ENCODE measurements around the gene DLK1. TPM values are rescaled to one million over a fixed set of nuclear protein-coding genes. Genes with fewer than 3 reads are reported as not detected.

Gene DLK1
- total and polyA plus RNA-seq, 2 of the 13 experiments (the other 11 are each of a cell fraction or from before 2014, with no cell fraction given), result 95.5 to 312 TPM

DNA sequence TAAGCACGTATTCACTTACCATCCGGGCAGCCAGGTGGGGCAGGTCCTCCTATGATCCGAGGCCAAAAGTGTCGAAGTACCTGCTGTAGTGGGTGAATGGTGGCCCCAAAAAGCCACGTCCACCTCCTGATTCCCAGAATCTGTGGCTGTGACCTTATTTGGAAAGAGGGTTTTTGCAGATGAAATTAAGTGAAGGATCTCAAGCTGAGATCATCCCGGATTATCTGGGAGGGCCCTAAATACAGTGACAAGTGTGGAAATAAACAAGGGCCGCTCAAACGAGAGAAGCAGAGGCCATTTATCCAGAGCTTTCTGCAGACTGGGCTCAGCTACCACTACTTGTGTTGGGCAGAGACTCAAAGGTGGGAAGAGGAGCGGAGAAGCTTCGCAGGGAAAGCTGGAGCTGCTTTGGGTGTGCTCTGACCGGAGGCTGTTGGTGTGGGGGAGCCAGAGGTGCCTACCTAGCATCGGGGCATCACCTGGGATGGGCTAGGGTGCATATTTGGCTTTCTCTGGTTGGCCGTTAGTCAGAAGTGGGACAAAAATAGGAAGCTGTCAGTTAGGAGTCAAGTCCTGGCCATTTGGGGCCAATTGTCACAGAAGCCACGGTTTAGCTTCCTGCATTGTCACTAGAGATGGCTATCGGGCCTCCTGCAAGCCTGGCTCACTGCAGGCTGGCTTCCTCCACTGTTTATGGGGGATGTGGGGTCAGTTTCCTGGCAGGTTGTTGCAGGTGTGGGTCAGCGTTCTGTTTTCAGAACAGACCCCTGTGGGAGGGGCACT, 27.8 kb upstream of the DLK1 start (continued):
- TF ChIP-seq, protein P1, sequence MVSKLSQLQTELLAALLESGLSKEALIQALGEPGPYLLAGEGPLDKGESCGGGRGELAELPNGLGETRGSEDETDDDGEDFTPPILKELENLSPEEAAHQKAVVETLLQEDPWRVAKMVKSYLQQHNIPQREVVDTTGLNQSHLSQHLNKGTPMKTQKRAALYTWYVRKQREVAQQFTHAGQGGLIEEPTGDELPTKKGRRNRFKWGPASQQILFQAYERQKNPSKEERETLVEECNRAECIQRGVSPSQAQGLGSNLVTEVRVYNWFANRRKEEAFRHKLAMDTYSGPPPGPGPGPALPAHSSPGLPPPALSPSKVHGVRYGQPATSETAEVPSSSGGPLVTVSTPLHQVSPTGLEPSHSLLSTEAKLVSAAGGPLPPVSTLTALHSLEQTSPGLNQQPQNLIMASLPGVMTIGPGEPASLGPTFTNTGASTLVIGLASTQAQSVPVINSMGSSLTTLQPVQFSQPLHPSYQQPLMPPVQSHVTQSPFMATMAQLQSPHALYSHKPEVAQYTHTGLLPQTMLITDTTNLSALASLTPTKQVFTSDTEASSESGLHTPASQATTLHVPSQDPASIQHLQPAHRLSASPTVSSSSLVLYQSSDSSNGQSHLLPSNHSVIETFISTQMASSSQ (IDR thresholded peaks at IDR 0.05; ENCODE audit: low read depth), result no peak
- TF ChIP-seq, protein P1 (CRISPR knock-in tag; IDR thresholded peaks at IDR 0.05; ENCODE audit: borderline replicate concordance), result no peak
- no peak for TF ChIP-seq CENPT (CRISPR knock-in tag; IDR thresholded peaks at IDR 0.05; ENCODE audit: low read depth)
- no peak for TF ChIP-seq MYC (CRISPR knock-in tag; IDR thresholded peaks at IDR 0.05; ENCODE audit: borderline replicate concordance)
- TF ChIP-seq SP140L (CRISPR knock-in tag; IDR thresholded peaks at IDR 0.05; ENCODE audit: borderline replicate concordance), result no peak
- TF ChIP-seq, protein P2, sequence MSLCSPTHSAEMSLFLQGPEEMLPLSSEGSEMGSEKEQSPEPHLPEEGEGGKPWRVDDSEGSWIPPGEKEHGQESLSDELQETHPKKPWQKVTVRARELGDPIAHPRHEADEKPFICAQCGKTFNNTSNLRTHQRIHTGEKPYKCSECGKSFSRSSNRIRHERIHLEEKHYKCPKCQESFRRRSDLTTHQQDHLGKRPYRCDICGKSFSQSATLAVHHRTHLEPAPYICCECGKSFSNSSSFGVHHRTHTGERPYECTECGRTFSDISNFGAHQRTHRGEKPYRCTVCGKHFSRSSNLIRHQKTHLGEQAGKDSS (CRISPR knock-in tag; IDR thresholded peaks at IDR 0.05; ENCODE audit: borderline replicate concordance, low read depth), result no peak
- TF ChIP-seq SOX5 (CRISPR knock-in tag; IDR thresholded peaks at IDR 0.05; ENCODE audit: borderline replicate concordance), result no peak
- TF ChIP-seq KAT2B (IDR thresholded peaks at IDR 0.05; ENCODE audit: borderline replicate concordance, low read depth, low read length), result no peak
- no peak for TF ChIP-seq ZFP90 (CRISPR knock-in tag; IDR thresholded peaks at IDR 0.05; ENCODE audit: borderline replicate concordance)
- TF ChIP-seq, protein P3, sequence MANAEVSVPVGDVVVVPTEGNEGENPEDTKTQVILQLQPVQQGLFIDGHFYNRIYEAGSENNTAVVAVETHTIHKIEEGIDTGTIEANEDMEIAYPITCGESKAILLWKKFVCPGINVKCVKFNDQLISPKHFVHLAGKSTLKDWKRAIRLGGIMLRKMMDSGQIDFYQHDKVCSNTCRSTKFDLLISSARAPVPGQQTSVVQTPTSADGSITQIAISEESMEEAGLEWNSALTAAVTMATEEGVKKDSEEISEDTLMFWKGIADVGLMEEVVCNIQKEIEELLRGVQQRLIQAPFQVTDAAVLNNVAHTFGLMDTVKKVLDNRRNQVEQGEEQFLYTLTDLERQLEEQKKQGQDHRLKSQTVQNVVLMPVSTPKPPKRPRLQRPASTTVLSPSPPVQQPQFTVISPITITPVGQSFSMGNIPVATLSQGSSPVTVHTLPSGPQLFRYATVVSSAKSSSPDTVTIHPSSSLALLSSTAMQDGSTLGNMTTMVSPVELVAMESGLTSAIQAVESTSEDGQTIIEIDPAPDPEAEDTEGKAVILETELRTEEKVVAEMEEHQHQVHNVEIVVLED (CRISPR knock-in tag; IDR thresholded peaks at IDR 0.05; ENCODE audit: borderline replicate concordance), result no peak
- no peak for TF ChIP-seq MLLT10 (CRISPR knock-in tag; IDR thresholded peaks at IDR 0.05)
